C1 segment of cervical spinal cord (tissue), 14 donors: ENCODE results near the gene PIK3C2A.

Experiments
- DNase-seq, 14 donors: peaks; one replicate each; lab custom pipeline; 2025; lab: John Stamatoyannopoulos, UW

PIK3C2A gene

GRCh38 chr11:17218403-17218802 is 10.6 kb upstream of the PIK3C2A start:
- no peak for DNase-seq

DNA sequence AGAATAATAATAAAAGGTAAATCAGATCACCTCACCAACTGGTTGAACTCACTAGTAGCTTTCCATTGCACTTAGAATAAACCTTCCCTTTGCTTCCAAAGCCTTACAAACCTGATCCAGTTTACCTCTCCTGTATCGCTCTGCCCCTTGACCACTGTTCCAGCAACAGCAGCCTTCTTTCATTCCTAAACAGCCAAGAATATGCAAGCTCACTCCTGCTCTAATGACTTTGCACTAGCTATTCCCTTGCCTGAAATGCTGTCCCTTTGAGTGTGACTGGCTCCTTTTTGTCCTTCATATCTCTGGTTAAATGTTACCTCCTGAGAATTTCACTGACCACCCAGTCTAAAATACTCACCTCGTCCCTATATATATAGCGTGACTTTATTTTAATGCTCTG is 9.6 kb upstream of the PIK3C2A start:
- DNase-seq: no peak

DNA sequence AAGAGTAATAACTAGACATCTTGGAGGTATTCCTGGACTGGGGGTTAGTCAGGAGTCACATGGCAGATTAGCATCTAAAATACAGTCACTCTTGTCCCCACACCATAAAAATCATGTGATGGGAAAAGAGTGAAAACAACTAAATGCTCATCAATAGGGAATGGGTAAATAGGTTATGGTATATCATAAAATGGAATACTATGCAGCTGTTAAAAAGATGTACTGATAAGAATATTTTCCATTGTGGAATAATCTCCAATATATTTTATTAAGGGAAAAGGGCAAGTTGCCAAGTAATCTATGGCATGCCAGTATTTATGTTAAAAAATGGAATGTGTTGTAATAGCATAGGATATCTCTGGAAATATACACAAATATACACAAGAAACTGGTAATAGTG is 6.6 kb upstream of the PIK3C2A start:
- no peak for DNase-seq

DNA sequence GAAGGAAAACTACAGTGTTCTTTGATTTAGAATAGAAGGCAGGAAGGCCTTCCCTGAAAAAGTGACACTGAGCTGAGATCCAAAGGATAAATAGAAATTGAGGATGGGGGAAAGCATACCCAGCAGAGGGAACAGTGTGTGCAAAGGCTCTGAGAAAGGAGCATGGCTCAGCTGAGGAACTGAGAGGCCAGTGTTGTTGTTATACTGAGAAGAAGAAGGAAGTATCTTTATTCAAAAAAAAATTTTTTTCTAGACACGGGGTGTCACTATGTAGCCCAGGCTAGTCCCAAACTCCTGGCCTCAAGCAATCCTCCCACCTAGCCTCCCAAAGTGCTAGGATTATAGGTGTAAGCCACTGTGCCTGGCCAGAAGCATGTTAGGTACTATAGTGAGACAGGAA is 3.5 kb upstream of the PIK3C2A start:
- no peak for DNase-seq

DNA sequence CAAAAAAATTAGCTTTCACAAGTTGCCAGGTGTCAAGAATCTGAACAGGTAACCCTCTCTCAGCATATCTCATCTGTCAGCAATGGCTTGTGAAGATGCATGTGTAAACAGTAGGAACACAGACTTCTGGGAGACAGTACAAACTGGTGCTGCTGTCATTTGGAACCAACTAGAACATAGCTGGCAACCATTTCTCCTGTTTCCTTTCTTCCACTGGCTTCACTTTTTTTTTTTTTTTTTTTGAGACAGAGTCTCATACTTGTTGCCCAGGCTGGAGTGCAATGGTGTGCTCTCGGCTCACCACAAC is 2.1 kb upstream of the PIK3C2A start:
- no peak for DNase-seq

GRCh38 chr11:17208257-17208999 is 642 bp upstream of the PIK3C2A start:
- peak in 2 of 14 donors; percentile 78 to 89 for DNase-seq

GRCh38 chr11:17206463-17206862 is 1.3 kb downstream of the PIK3C2A start:
- no peak for DNase-seq

DNA sequence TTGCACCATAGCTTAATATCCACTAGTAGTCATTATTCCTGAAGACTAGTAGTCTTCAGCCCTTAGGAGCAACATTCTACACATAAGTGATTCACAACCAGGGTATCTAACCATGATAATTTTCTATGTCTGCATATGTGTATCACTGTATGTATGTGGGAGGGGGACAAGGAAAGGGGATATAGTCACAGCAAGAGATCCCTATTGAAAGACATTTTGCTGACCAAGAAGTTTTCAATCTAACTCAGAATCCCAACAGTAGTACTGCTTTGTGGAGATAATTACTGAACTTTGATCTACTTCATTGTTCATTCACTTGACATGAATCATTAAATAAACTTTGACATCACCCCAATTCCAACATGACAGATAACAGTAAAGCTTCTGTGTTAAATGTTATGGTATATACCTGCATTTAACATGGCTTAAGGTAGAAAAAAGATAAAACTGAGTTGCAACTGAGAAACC is 10.3 kb downstream of the PIK3C2A start:
- no peak for DNase-seq

DNA sequence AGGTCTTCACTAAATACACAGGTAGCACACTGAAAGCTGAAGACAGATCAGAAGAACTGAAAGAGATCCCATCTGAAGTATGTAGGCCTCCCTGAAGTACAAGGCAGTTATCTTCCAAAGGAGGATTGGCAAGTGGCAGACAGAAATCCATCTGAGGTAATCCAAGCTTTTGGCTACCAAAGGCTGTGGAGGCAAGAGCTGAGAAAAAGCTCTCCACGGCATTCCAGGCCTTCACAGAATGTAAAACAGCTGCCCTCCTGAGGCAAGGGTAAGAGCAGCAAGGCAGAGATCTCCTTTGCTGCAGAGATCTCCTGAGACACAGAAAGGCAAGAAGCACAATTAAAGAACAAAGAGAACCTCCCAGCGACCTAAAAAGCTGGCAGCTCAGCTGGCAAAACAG is 19.1 kb downstream of the PIK3C2A start:
- DNase-seq: no peak

GRCh38 chr11:17186932-17187692 is 20.7 kb downstream of the PIK3C2A start:
- DNase-seq: no peak

- DNase-seq: no peak
Observed at GRCh38 chr11:17185938-17186337, 21.8 kb downstream of the PIK3C2A start.

DNA sequence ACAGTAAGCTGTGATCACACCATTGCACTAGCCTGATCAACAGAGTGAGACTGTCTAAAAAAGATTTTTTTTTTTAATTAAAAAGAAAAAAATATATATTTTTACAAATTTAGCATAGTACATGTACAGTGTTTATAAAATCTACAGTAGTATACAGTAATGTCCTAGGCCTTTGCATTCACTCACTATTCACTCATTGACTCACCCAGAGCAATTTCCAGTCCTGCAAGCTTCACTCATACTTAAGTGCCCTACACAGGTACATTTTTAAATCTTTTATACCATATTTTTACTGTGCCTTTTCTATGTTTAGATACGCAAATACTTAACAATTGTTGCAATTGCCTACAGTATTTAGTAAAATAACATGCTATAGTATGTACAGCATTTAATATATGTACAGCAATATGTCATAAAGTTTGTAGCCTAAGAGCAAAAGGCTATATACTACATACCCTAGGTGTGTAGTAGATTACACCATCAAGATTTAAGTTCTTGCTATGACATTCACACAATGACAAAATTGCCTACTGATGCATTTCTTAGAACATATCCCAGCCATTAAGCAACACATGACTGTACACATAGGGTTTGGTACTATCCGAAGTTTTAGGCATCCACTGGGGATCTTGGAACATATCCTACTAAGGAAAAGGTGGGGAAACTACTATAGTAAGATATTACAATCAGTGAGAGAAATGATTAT is 22.8 kb downstream of the PIK3C2A start:
- no peak for DNase-seq

- DNase-seq: no peak
Observed at GRCh38 chr11:17183836-17184235, 23.9 kb downstream of the PIK3C2A start.

- no peak for DNase-seq
Observed at GRCh38 chr11:17179970-17180369, 27.8 kb downstream of the PIK3C2A start.

GRCh38 chr11:17173332-17173731 is 34.5 kb downstream of the PIK3C2A start:
- no peak for DNase-seq

- DNase-seq: no peak
Observed at GRCh38 chr11:17171916-17172315, 35.9 kb downstream of the PIK3C2A start.

DNA sequence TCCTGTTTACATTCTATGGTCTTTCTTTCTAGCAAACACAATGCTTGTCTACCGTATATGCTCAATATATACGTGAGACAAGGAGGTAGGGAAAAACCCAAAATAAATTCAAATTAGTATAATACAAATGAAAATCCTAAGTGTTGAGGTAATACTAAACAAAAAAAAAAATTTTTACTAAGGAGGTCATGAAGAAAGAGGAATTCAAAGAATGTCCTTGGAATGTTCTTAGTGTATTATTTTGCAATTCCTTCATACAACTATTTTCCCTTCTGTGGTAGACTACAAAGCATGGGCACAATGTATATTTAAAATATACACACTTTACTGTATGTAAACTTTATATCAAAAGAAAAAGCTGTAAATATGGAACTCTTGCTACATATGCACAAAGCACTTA is 36.4 kb downstream of the PIK3C2A start:
- DNase-seq: no peak

DNA sequence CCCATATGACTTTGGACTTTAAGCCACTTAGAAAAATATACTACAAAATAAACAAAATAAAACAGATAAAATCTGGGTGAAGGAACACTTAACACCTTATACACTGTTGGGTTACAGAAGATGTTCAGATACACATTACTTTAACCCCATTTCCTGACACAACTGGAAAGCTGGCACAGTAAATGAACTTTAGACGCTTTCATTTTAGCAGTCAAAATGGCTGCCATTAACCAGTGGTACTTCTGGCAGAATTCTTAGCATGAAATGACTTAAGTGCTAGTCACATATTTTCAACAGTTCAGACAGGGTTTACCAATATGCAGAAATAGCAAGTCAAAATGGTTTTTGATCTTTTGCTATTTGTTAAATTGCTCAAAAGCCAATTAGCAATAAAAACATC is 37.9 kb downstream of the PIK3C2A start:
- DNase-seq: no peak

DNA sequence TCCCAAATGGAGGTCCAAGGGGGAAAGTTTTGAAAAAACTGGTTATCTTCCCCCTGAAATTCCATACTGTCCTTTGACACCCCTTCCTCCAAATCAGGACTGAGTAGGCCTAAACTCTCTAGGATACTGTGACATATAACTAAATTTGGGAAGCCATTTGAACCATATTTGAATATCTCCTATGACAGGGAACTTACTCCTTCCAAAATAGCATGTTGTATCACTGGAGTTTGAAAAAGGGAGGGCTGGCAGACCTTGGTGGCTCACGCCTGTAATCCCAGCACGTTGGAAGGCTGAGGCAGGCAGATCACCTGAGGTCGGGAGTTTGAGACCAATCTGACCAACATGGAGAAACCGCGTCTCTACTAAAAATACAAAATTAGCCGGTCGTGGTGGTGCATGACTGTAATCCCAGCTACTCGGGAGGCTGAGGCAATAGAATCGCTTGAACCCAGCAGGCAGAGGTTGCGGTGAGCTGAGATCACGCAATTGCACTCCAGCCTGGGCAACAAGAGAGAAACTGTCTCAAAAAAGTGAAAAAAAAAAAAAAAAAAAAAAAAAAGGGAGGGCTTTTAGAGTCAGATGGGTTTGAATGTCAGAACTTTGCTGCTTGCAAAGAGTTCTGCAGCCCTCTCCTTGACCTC is 42.4 kb downstream of the PIK3C2A start:
- no peak for DNase-seq

GRCh38 chr11:17164361-17165246 is 43.2 kb downstream of the PIK3C2A start:
- DNase-seq: no peak

GRCh38 chr11:17163736-17164135 is 44.0 kb downstream of the PIK3C2A start:
- DNase-seq: no peak
